Keratinocyte (primary cell): Measurements from ENCODE around the gene SLA2. TPM values are rescaled to one million over a fixed set of nuclear protein-coding genes. Genes with fewer than 3 reads are reported as not detected.

Experiments used
- DNase-seq: peaks from one replicate; pipeline ENCODE4 v3.0.0-alpha.2; 2011; ENCODE audit warnings: low read depth, missing footprints, low spot score
- FAIRE-seq: peaks from 2 replicates; lab custom pipeline; 2011; peaks lifted over from hg19 to GRCh38; lab: Jason Lieb, UNC
- H2AFZ ChIP-seq: 2 replicates; pipeline ENCODE4 v1.6.0; 2012; ENCODE audit warnings: low read length, control low read depth, inconsistent platforms; ENCODE audit not compliant: control insufficient read depth
- H3K27ac ChIP-seq: 2 replicates; pipeline ENCODE4 v1.5.1; 2011; ENCODE audit warnings: low read length; ENCODE audit not compliant: control insufficient read depth, insufficient read depth
- H3K27me3 ChIP-seq: 3 replicates; pipeline ENCODE4 v1.6.0; 2011; ENCODE audit warnings: low read length; ENCODE audit not compliant: control insufficient read depth, insufficient read depth; ENCODE audit errors: extremely low read depth
- H3K36me3 ChIP-seq, 2 experiments: 2 replicates in 1 of 2; 3 replicates in 1 of 2; pipeline ENCODE4 v1.5.1; 2011; ENCODE audit warnings: low read length in 2 of 2, mild to moderate bottlenecking in 1 of 2; ENCODE audit not compliant: control insufficient read depth in 2 of 2, insufficient read depth in 2 of 2; ENCODE audit errors: extremely low read depth in 1 of 2
- H3K4me1 ChIP-seq: 3 replicates; pipeline ENCODE4 v1.5.1; 2011; ENCODE audit warnings: low read length; ENCODE audit not compliant: control insufficient read depth, insufficient read depth; ENCODE audit errors: extremely low read depth
- H3K4me2 ChIP-seq: 3 replicates; pipeline ENCODE4 v1.6.0; 2011; ENCODE audit warnings: low read depth, low read length; ENCODE audit not compliant: control insufficient read depth, insufficient read depth; ENCODE audit errors: extremely low read depth
- H3K4me3 ChIP-seq, 3 experiments: fragments of 200-600 bp in 1 of 3; sonication (generic) in 1 of 3; 2 replicates in 2 of 3; 3 replicates in 1 of 3; pipeline ENCODE4 v1.5.1; 2011 to 2016; ENCODE audit warnings: low read length in 3 of 3, mild to moderate bottlenecking in 3 of 3, control low read depth in 2 of 3, inconsistent platforms in 1 of 3, low read depth in 1 of 3, mixed read lengths in 1 of 3, mixed run types in 1 of 3, moderate library complexity in 1 of 3; ENCODE audit not compliant: control insufficient read depth in 2 of 3, insufficient read depth in 2 of 3; ENCODE audit errors: extremely low read depth in 1 of 3
- H3K79me2 ChIP-seq: 2 replicates; pipeline ENCODE4 v1.6.0; 2012; ENCODE audit warnings: low read length; ENCODE audit not compliant: control insufficient read depth, insufficient read depth
- H3K9ac ChIP-seq: 3 replicates; pipeline ENCODE4 v1.6.0; 2011; ENCODE audit warnings: low read length; ENCODE audit not compliant: control insufficient read depth, insufficient read depth; ENCODE audit errors: extremely low read depth
- H3K9me1 ChIP-seq: 3 replicates; pipeline ENCODE4 v1.6.0; 2011; ENCODE audit warnings: low read length; ENCODE audit not compliant: control insufficient read depth, insufficient read depth; ENCODE audit errors: extremely low read depth
- H3K9me3 ChIP-seq: 2 replicates; pipeline ENCODE4 v1.5.1; 2012; ENCODE audit warnings: low read depth, low read length; ENCODE audit not compliant: control insufficient read depth
- H4K20me1 ChIP-seq: 3 replicates; pipeline ENCODE4 v1.6.0; 2011; ENCODE audit warnings: low read length; ENCODE audit not compliant: control insufficient read depth, insufficient read depth; ENCODE audit errors: extremely low read depth
- CTCF ChIP-seq, 3 experiments: IDR thresholded peaks in 1 of 3; conservative IDR thresholded peaks in 1 of 3; optimal IDR thresholded peaks in 1 of 3; 2 replicates in 2 of 3; 3 replicates in 1 of 3; pipeline versions ENCODE3 to v1.5.1; 2011; ENCODE audit warnings: low read length in 3 of 3, mild to moderate bottlenecking in 3 of 3, moderate library complexity in 2 of 3, control low read depth in 1 of 3, inconsistent platforms in 1 of 3; ENCODE audit not compliant: insufficient read depth in 2 of 3; ENCODE audit errors: extremely low read depth in 1 of 3
- EZH2 ChIP-seq: IDR thresholded peaks from one replicate; pipeline ENCODE4 v1.6.1; 2012; ENCODE audit warnings: inconsistent platforms, mild to moderate bottlenecking, low read length, moderate library complexity
- dilution Hi-C: fragments of 300-500 bp; cut with MboI; formaldehyde crosslinking; loops from one replicate; pipeline ENCODE4 v1.7.0; 2020; ENCODE audit warnings: low sequenced_read_pairs; ENCODE audit not compliant: extremely low pct_ligation_motif_present
- polyA plus RNA-seq, 5 experiments: library from polyadenylated mRNA; depleted of rRNA in 3 of 5; stranded (reverse) in 3 of 5; stranded (forward) in 1 of 5; unstranded in 1 of 5; fragments of >200 nt; gene quantifications; 1 replicate in 1 of 5; 2 replicates in 3 of 5; 3 replicates in 1 of 5; pipeline versions ENCODE4 v1.2.1 to v1.2.3, GENCODE V29; 2011 to 2012; ENCODE audit warnings: missing spikeins in 2 of 5, low read depth in 1 of 5, low replicate concordance in 1 of 5

The SLA2 gene
- polyA plus RNA-seq, 1 donor (not counting 4 experiments of a cell fraction or from before 2014, with no cell fraction given), result 0.04 TPM

GRCh38 chr20:36644706-36645095 lies 1.3 kb downstream of the SLA2 start:
- no peaks in the 10 kb centered on the region for H4K20me1 ChIP-seq
- FAIRE-seq (no peak), DNase-seq (no peak)
- H3K4me2 ChIP-seq, result no peak overlapping the region
- no peaks in the 10 kb centered on the region for H3K79me2 ChIP-seq
- TF ChIP-seq CTCF (optimal IDR thresholded peaks at IDR 0.05 in 1 of 3, IDR thresholded peaks at IDR 0.05 in 1 of 3, conservative IDR thresholded peaks at IDR 0.05 in 1 of 3; ENCODE audit: extremely low read depth in 1 of 3, insufficient read depth in 2 of 3, low read length in 3 of 3) (no peak), EZH2 (no peak)
- no peaks in the 10 kb centered on the region for H3K27me3 ChIP-seq
- H3K27ac ChIP-seq, result no peak overlapping the region
- dilution Hi-C loops, result no loop called here
- H2AFZ ChIP-seq, result no peak overlapping the region
- no peaks in the 10 kb centered on the region for H3K36me3 ChIP-seq
- H3K9ac ChIP-seq, result no peak overlapping the region
- no peaks in the 10 kb centered on the region for H3K9me3 ChIP-seq
- peaks cover 6% of the 10 kb centered on the region for H3K4me1 ChIP-seq
- H3K9me1 ChIP-seq, result no peaks in the 10 kb centered on the region
- no peak overlapping the region for H3K4me3 ChIP-seq

- H3K36me3 ChIP-seq, result no peaks in the 10 kb centered on the region
- no peaks in the 10 kb centered on the region for H3K27me3 ChIP-seq
- dilution Hi-C loops, result no loop called here
- no peak overlapping the region for H3K4me2 ChIP-seq
- H3K4me1 ChIP-seq, result peaks cover 6% of the 10 kb centered on the region
- DNase-seq (no peak), FAIRE-seq (no peak)
- H3K27ac ChIP-seq, result no peak overlapping the region
- no peak overlapping the region for H3K4me3 ChIP-seq
- H3K9me3 ChIP-seq, result no peaks in the 10 kb centered on the region
- H2AFZ ChIP-seq, result no peak overlapping the region
- H4K20me1 ChIP-seq, result no peaks in the 10 kb centered on the region
- H3K79me2 ChIP-seq, result no peaks in the 10 kb centered on the region
- no peak overlapping the region for H3K9ac ChIP-seq
- TF ChIP-seq CTCF (optimal IDR thresholded peaks at IDR 0.05 in 1 of 3, IDR thresholded peaks at IDR 0.05 in 1 of 3, conservative IDR thresholded peaks at IDR 0.05 in 1 of 3; ENCODE audit: extremely low read depth in 1 of 3, insufficient read depth in 2 of 3, low read length in 3 of 3) (no peak), EZH2 (no peak)
- H3K9me1 ChIP-seq, result no peaks in the 10 kb centered on the region
Observed at GRCh38 chr20:36644032-36644705, 1.8 kb downstream of the SLA2 start.
